Neural progenitor cell (in vitro differentiated cells): ENCODE data around the gene PTPRG. TPM values are rescaled to one million over a fixed set of nuclear protein-coding genes. Genes with fewer than 3 reads are reported as not detected.
A peak's percentile ranks its signal among the peaks of the same experiment; 100 is the strongest.

ENCODE experiments used
- DNase-seq: peaks from one replicate; pipeline ENCODE4 v3.0.0-alpha.2; 2016; ENCODE audit warnings: low spot score
- H2AFZ ChIP-seq: fragments of 200-600 bp; sonication (generic); replicated peaks from 2 replicates; pipeline ENCODE4 v1.6.1; 2016; ENCODE audit warnings: antibody characterized with exemption
- H3F3A ChIP-seq: fragments of 200-600 bp; sonication (generic); 2 replicates; pipeline ENCODE4 v1.6.1; 2016; ENCODE audit warnings: antibody characterized with exemption, low read depth
- H3K27ac ChIP-seq: fragments of 200-600 bp; sonication (generic); 2 replicates; pipeline ENCODE4 v1.5.1; 2016; ENCODE audit warnings: mild to moderate bottlenecking
- H3K27me3 ChIP-seq: fragments of 200-600 bp; sonication (generic); 2 replicates; pipeline ENCODE4 v1.6.1; 2016; ENCODE audit warnings: mild to moderate bottlenecking, moderate library complexity
- H3K36me3 ChIP-seq: fragments of 200-600 bp; sonication (generic); 2 replicates; pipeline ENCODE4 v1.5.1; 2016
- H3K4me1 ChIP-seq: fragments of 200-600 bp; sonication (generic); 2 replicates; pipeline ENCODE4 v1.6.1; 2016; ENCODE audit warnings: mixed run types
- H3K4me2 ChIP-seq: fragments of 200-600 bp; sonication (generic); 2 replicates; pipeline ENCODE4 v1.6.1; 2016
- H3K4me3 ChIP-seq: fragments of 200-600 bp; sonication (generic); 2 replicates; pipeline ENCODE4 v1.5.1; 2016
- H3K79me2 ChIP-seq: fragments of 200-600 bp; sonication (generic); 2 replicates; pipeline ENCODE4 v1.6.1; 2016; ENCODE audit warnings: low read depth
- H3K9ac ChIP-seq: fragments of 200-600 bp; sonication (generic); 2 replicates; pipeline ENCODE4 v1.6.1; 2016
- H3K9me3 ChIP-seq: fragments of 200-600 bp; sonication (generic); 2 replicates; pipeline ENCODE4 v1.5.1; 2016; ENCODE audit warnings: low read depth
- H4K20me1 ChIP-seq: fragments of 200-600 bp; sonication (generic); 2 replicates; pipeline ENCODE4 v1.6.1; 2016; ENCODE audit warnings: low read depth
- H3K27ac Mint-ChIP-seq: 3 replicates; pipeline ENCODE4 v1.8.0; 2021; ENCODE audit warnings: mixed read lengths
- H3K27me3 Mint-ChIP-seq: 2 replicates; pipeline ENCODE4 v1.8.0; 2022; ENCODE audit warnings: low read depth, mild to moderate bottlenecking, inconsistent platforms, moderate library complexity, mixed read lengths; ENCODE audit not compliant: insufficient read depth
- H3K36me3 Mint-ChIP-seq: 3 replicates; pipeline ENCODE4 v1.8.0; 2021; ENCODE audit warnings: mixed read lengths
- H3K4me1 Mint-ChIP-seq: 3 replicates; pipeline ENCODE4 v1.8.0; 2021; ENCODE audit warnings: mixed read lengths
- H3K4me3 Mint-ChIP-seq: 3 replicates; pipeline ENCODE4 v1.8.0; 2021; ENCODE audit warnings: mild to moderate bottlenecking, moderate library complexity, mixed read lengths
- H3K9me3 Mint-ChIP-seq: 3 replicates; pipeline ENCODE4 v1.8.0; 2020; ENCODE audit warnings: mixed read lengths
- EZH2 ChIP-seq: fragments of 200-600 bp; sonication (generic); IDR thresholded peaks from 2 replicates; pipeline ENCODE4 v1.6.1; 2017; ENCODE audit warnings: antibody characterized with exemption, mild to moderate bottlenecking, moderate library complexity
- EZH2phosphoT487 ChIP-seq: fragments of 200-600 bp; sonication (generic); IDR thresholded peaks from 2 replicates; pipeline ENCODE4 v1.6.1; 2017; ENCODE audit warnings: antibody characterized with exemption
- total RNA-seq: library from RNA; depleted of rRNA; stranded (reverse); fragments of >200 nt; gene quantifications from 2 replicates; pipeline ENCODE4 v1.2.3, GENCODE V29; 2015; ENCODE audit warnings: low replicate concordance
- TF ChIP-seq, protein P1 (sequence below): fragments of 200-600 bp; sonication (generic); IDR thresholded peaks from 2 replicates; pipeline ENCODE4 v1.5.1; 2017; ENCODE audit warnings: antibody characterized with exemption, mild to moderate bottlenecking

Gene PTPRG
- total RNA-seq, 1 donor from 2014 or later = 65.3 TPM

DNA sequence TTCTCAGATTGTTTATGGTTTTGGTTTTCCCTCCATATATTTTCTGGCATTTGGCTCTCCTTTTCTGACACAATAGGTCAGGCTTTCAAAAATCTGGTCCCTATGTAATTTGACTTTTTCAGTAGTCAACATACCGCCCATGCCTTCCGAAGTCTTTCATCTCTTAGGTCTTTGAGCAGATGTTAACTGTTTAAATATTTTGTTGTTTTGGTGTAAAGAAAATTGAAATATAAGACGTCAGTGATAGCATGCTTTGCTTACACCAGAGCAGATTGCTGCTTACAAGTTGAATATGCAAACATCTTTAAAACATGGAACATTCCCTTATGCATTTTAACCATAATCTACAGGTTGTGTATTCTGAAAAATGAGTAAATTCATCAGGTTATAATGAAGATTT lies 233.0 kb downstream of the PTPRG start:
- Mint-ChIP-seq H3K4me3 (no peak overlapping the region), H3K4me1 (peaks cover 19% of the 10 kb centered on the region), H3K27ac (no peak overlapping the region), H3K27me3 (no peaks in the 10 kb centered on the region), H3K36me3 (peaks cover 2% of the 10 kb centered on the region), H3K9me3 (no peaks in the 10 kb centered on the region)
- TF ChIP-seq, protein P1, sequence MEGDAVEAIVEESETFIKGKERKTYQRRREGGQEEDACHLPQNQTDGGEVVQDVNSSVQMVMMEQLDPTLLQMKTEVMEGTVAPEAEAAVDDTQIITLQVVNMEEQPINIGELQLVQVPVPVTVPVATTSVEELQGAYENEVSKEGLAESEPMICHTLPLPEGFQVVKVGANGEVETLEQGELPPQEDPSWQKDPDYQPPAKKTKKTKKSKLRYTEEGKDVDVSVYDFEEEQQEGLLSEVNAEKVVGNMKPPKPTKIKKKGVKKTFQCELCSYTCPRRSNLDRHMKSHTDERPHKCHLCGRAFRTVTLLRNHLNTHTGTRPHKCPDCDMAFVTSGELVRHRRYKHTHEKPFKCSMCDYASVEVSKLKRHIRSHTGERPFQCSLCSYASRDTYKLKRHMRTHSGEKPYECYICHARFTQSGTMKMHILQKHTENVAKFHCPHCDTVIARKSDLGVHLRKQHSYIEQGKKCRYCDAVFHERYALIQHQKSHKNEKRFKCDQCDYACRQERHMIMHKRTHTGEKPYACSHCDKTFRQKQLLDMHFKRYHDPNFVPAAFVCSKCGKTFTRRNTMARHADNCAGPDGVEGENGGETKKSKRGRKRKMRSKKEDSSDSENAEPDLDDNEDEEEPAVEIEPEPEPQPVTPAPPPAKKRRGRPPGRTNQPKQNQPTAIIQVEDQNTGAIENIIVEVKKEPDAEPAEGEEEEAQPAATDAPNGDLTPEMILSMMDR = no peak
- TF ChIP-seq EZH2 (no peak), EZH2phosphoT487 (no peak)
- H3K9me3 ChIP-seq = no peaks in the 10 kb centered on the region
- peaks cover 72% of the 10 kb centered on the region for H4K20me1 ChIP-seq
- no peak overlapping the region for H3K27ac ChIP-seq
- peaks cover 92% of the 10 kb centered on the region for H3K79me2 ChIP-seq
- H3K4me2 ChIP-seq = no peak overlapping the region
- no peaks in the 10 kb centered on the region for H3K36me3 ChIP-seq
- H3K4me1 ChIP-seq = peaks cover 13% of the 10 kb centered on the region
- H2AFZ ChIP-seq = no peak overlapping the region
- no peaks in the 10 kb centered on the region for H3F3A ChIP-seq
- no peak overlapping the region for H3K9ac ChIP-seq
- H3K4me3 ChIP-seq = no peak overlapping the region
- no peaks in the 10 kb centered on the region for H3K27me3 ChIP-seq
- DNase-seq = no peak

DNA sequence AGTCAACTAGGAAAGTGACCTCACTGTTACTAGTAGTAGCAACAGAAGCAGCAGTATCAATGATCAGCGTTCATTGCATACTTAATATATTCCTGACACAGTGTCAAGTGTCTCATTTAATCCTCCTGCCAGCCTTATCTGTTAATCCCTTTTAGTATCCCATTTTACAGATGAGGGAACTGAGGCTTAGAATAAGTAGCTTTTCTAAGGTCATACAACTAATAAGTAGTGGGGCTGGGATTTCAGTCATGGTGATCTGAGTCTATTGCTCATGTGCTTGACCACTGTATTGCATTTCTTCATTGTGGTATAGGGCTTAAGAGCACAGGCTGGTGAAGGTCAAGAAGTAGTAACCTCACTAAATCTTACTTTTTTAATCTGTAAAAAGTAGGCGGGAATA lies 233.6 kb downstream of the PTPRG start:
- no peaks in the 10 kb centered on the region for H3K27me3 Mint-ChIP-seq
- Histone ChIP-seq H3K4me2 (no peak overlapping the region), H4K20me1 (peaks cover 78% of the 10 kb centered on the region), H2AFZ (no peak overlapping the region), H3K79me2 (peaks cover 90% of the 10 kb centered on the region), H3K27ac (no peak overlapping the region), H3K36me3 (no peaks in the 10 kb centered on the region), H3K27me3 (no peaks in the 10 kb centered on the region), H3K9me3 (no peaks in the 10 kb centered on the region), H3F3A (no peaks in the 10 kb centered on the region), H3K4me3 (no peak overlapping the region), H3K9ac (no peak overlapping the region), H3K4me1 (peaks cover 13% of the 10 kb centered on the region)
- DNase-seq = no peak
- TF ChIP-seq, protein P1 = no peak
- TF ChIP-seq EZH2phosphoT487 (no peak), EZH2 (no peak)
- peaks cover 1% of the 10 kb centered on the region for H3K36me3 Mint-ChIP-seq
- H3K4me1 Mint-ChIP-seq = peaks cover 19% of the 10 kb centered on the region
- H3K9me3 Mint-ChIP-seq = no peaks in the 10 kb centered on the region
- no peak overlapping the region for H3K4me3 Mint-ChIP-seq
- no peak overlapping the region for H3K27ac Mint-ChIP-seq

DNA sequence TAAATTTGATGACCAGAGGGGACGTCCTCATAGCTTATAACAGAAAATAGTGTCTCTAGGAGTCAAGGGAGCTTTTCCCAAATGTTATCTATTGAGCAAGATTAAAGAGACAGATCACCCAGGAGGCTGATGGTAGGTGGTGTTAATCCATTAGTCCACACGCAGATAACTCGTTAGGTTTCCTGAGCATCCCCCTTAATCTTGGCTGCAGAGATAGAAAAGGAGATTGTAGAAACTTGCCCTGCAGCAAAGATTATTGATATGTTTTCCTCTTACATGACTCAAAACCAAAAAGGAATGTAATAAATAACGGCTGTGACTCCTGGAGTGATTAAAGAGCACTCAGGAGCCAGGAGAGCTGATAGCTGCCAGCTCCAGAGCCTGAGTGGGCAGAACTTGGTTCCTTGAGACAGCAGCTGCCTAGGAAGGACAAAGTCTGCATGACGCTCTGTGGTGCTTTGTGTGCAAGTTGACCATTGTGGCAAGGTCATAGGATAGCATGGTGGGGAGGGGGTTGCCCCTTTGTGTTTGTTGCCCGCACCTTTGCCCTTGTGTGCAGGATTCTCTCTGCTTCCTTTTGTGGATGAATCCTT lies 234.8 kb downstream of the PTPRG start:
- no peaks in the 10 kb centered on the region for H3F3A ChIP-seq
- TF ChIP-seq EZH2 (no peak), EZH2phosphoT487 (no peak)
- TF ChIP-seq, protein P1 = no peak
- Mint-ChIP-seq H3K9me3 (no peaks in the 10 kb centered on the region), H3K27ac (peak overlapping the region; percentile 81), H3K27me3 (peaks cover 2% of the 10 kb centered on the region), H3K4me1 (peaks cover 19% of the 10 kb centered on the region), H3K4me3 (no peak overlapping the region), H3K36me3 (peaks cover 4% of the 10 kb centered on the region)
- no peak overlapping the region for H3K4me3 ChIP-seq
- H3K9me3 ChIP-seq = no peaks in the 10 kb centered on the region
- H3K27me3 ChIP-seq = no peaks in the 10 kb centered on the region
- H3K79me2 ChIP-seq = peaks cover 82% of the 10 kb centered on the region
- no peak overlapping the region for H3K9ac ChIP-seq
- H3K27ac ChIP-seq = no peak overlapping the region
- H3K4me2 ChIP-seq = no peak overlapping the region
- H3K36me3 ChIP-seq = no peaks in the 10 kb centered on the region
- H4K20me1 ChIP-seq = peaks cover 76% of the 10 kb centered on the region
- peaks cover 9% of the 10 kb centered on the region for H3K4me1 ChIP-seq
- H2AFZ ChIP-seq = no peak overlapping the region
- peak; percentile 12 for DNase-seq
